HepG2 (cell line): ENCODE results near the gene DPP6. TPM values are rescaled to one million over a fixed set of nuclear protein-coding genes. Genes with fewer than 3 reads are reported as not detected.

Experiments used
- AFF4 ChIP-seq: sonication (generic); formaldehyde crosslinking; IDR thresholded peaks from 2 replicates; pipeline ENCODE4 v1.4.0; 2020; ENCODE audit warnings: missing genetic modification reagents
- GPN1 ChIP-seq: sonication (generic); formaldehyde crosslinking; IDR thresholded peaks from 2 replicates; pipeline ENCODE4 v1.5.1; 2020; ENCODE audit warnings: missing genetic modification reagents, borderline replicate concordance
- IKZF4 ChIP-seq: sonication (generic); formaldehyde crosslinking; IDR thresholded peaks from 2 replicates; pipeline ENCODE4 v1.5.1; 2020; ENCODE audit warnings: borderline replicate concordance, mild to moderate bottlenecking, low read depth, missing genetic modification reagents; ENCODE audit errors: not compliant biosample characterization
- SNAPC2 ChIP-seq: sonication (generic); formaldehyde crosslinking; IDR thresholded peaks from 2 replicates; pipeline ENCODE4 v1.8.1; 2022; ENCODE audit warnings: mild to moderate bottlenecking, missing genetic modification reagents
- TERF1 ChIP-seq: sonication (generic); formaldehyde crosslinking; IDR thresholded peaks from 2 replicates; pipeline ENCODE4 v1.8.0; 2022; ENCODE audit warnings: mild to moderate bottlenecking, missing genetic modification reagents, moderate library complexity
- ZBTB3 ChIP-seq: sonication (generic); formaldehyde crosslinking; IDR thresholded peaks from 2 replicates; pipeline ENCODE4 v1.4.0; 2020; ENCODE audit warnings: low read depth, mild to moderate bottlenecking, moderate library complexity, missing genetic modification reagents, borderline replicate concordance
- polyA plus RNA-seq, 8 experiments: library from polyadenylated mRNA; depleted of rRNA in 3 of 8; stranded (reverse) in 7 of 8; unstranded in 1 of 8; fragments of >200 nt; fragmentation: Illumina TruSeq in 4 of 8; extraction: Trizol in 4 of 8; gene quantifications; 2 replicates each; pipeline versions ENCODE4 v1.2.1 to v1.2.3, GENCODE V29; 2011 to 2016; ENCODE audit warnings: low read depth in 4 of 8, missing spikeins in 1 of 8, mixed read lengths in 1 of 8; ENCODE audit not compliant: insufficient read depth in 1 of 8
- total RNA-seq, 5 experiments: library from RNA; depleted of rRNA; stranded (reverse); fragments of >200 nt; fragmentation: Illumina TruSeq; extraction: Trizol; gene quantifications; 2 replicates each; pipeline ENCODE4 v1.2.3, GENCODE V29; 2016; ENCODE audit warnings: low read depth in 1 of 5
- TF ChIP-seq, protein P1 (sequence below): sonication (generic); formaldehyde crosslinking; IDR thresholded peaks from 2 replicates; pipeline ENCODE4 v1.5.0; 2020; ENCODE audit warnings: mild to moderate bottlenecking, missing genetic modification reagents, moderate library complexity

The DPP6 gene
- total and polyA plus RNA-seq, 2 of the 13 experiments (the other 11 are each of a cell fraction or from before 2014, with no cell fraction given) = not detected

GRCh38 chr7:154777489-154777888 is 725.3 kb downstream of the DPP6 start (continued):
- TF ChIP-seq TERF1 (no peak), IKZF4 (CRISPR knock-in tag) (no peak), AFF4 (CRISPR knock-in tag) (no peak), GPN1 (CRISPR knock-in tag) (no peak), ZBTB3 (CRISPR knock-in tag) (no peak), SNAPC2 (no peak)
- TF ChIP-seq, protein P1, sequence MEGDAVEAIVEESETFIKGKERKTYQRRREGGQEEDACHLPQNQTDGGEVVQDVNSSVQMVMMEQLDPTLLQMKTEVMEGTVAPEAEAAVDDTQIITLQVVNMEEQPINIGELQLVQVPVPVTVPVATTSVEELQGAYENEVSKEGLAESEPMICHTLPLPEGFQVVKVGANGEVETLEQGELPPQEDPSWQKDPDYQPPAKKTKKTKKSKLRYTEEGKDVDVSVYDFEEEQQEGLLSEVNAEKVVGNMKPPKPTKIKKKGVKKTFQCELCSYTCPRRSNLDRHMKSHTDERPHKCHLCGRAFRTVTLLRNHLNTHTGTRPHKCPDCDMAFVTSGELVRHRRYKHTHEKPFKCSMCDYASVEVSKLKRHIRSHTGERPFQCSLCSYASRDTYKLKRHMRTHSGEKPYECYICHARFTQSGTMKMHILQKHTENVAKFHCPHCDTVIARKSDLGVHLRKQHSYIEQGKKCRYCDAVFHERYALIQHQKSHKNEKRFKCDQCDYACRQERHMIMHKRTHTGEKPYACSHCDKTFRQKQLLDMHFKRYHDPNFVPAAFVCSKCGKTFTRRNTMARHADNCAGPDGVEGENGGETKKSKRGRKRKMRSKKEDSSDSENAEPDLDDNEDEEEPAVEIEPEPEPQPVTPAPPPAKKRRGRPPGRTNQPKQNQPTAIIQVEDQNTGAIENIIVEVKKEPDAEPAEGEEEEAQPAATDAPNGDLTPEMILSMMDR (CRISPR knock-in tag) = no peak
